Left renal cortex interstitium (tissue), 4 donors: ENCODE results near the gene LRRC4. TPM values are rescaled to one million over a fixed set of nuclear protein-coding genes. Genes with fewer than 3 reads are reported as not detected.

Experiments used
- DNase-seq, 4 donors: peaks; one replicate each; pipeline ENCODE4 v3.0.0-alpha.2; 2013; ENCODE audit warnings: low read depth in 4 of 4, low spot score in 2 of 4, missing footprints in 1 of 4
- polyA plus RNA-seq, 4 donors: library from polyadenylated mRNA; unstranded; fragments of 120-200 nt; gene quantifications; one replicate each; pipeline ENCODE4 v1.2.1, GENCODE V29; 2013; ENCODE audit not compliant: insufficient read length in 4 of 4

LRRC4 gene
- polyA plus RNA-seq, 4 donors: 7.0 to 10.1 (median 8.4) TPM

DNA sequence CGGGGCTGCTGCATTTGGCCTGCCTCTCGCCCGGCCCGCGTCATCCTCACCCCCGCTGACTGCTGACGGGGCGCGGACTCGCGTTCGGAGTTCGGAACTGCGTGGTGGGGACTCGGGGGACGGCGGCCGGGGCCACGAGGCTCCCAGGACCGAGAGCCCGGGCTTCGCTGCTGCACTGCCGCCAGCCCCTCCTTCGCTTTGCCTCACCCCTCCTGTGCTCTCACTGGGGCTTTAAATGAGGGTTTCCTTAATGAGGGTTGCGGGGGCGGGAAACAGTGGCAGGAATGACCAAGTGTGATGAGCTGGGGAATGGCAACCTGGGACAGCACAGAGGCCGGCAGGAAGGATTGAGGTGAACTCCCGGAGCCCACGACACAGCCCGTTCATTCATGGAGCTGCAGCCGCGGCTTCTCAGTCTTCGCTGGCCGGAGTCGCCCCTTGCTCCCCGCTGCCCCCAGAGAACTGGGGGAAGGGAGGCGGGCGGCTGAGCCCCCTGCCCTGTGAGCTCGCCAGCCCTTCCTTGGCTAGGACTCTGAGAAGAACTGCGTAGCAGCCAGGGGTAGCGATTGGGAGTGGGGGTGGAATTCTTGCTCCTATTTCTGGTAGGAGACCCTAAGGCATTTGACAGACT is 1.5 kb upstream of the LRRC4 start:
- DNase-seq: no peak

GRCh38 chr7:128031901-128032604 is 816 bp upstream of the LRRC4 start:
- peak in 1 of 4 donors; percentile 34 for DNase-seq

DNA sequence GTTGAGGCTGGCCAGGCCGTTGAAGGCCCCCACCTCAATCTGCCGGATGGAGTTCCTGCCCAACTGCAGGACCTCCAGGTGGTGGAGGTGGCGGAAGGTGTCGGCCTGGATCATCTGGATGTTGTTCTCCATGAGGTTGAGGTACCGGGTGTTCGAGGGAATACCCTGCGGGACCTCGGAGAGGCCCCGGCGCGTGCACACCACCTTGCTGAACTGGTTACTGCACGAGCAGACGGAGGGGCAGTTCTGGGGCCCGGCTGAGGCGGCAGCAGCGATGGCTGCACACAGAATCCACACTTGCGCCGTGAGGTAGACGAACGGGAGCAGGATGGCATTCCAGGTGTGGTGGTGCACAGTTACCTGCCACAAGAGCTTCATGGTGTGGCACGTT is 979 bp downstream of the LRRC4 start:
- DNase-seq: no peak

GRCh38 chr7:128029405-128029995 is 1.7 kb downstream of the LRRC4 start:
- no peak for DNase-seq

DNA sequence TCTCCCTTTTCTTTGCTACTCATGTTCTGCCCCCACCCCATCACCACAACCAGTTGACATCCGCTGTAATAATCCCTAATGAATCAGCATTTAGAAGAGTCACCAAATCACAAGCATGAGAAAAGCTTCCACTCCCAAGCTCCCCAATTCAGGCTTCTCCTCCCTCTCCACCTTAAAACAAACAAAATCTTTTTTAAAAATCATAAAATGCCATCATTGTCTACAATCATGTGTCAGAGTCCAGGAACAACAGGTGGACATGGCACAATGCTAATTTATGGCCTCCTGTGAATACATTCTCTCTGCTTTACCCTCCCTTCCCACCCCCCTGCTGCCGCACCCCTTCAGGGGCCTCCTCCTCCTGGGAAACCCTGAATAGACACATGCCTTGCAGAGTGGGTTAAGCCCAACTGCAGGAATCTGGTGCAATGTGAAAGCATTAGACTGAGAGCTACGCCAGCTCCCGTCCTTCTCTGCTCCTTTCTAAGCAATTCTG is 3.7 kb downstream of the LRRC4 start:
- no peak for DNase-seq

- no peak for DNase-seq
Observed at GRCh38 chr7:128026551-128026950, 4.7 kb downstream of the LRRC4 start.

DNA sequence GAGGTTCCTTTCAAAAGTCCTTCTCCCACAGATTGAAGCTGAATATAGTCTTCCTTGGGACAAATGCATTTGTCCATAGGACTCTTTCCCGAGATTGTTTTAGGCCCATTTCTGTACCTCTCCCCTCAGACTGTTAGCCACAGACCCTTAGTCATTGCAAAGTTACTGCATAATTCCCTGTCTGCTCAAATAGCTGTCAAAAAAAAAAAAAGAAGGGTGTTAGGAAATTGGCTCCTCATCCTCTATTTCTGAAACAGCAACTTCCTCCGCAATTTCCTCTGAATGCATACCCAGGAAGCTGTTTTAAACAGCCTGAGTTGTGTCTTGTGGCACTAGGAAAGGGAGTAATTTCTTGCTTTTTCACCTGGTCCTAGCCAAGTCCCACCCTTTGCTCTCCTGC is 5.4 kb downstream of the LRRC4 start:
- DNase-seq: no peak

DNA sequence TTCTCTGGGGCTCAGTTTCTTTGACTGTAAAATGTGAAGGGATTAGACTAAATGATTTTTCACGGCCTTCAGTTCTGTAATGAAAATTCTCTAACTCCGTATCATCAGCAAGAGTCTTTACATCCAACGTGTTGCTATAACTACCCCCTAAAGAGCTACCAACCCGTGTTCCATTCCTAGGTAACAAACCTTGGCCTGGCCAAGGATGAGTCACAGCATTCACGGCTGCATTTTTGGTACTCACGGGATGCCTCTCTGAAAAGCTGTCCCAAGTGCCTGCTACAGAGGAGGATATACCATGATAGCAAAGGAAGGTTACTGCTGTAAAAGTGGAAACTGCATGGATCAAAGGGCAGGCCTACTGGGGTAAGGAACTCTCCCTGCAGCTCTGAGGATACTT is 5.9 kb downstream of the LRRC4 start:
- DNase-seq: no peak

- DNase-seq: no peak
Observed at GRCh38 chr7:128024151-128024550, 7.1 kb downstream of the LRRC4 start.

GRCh38 chr7:128022631-128023532 is 8.4 kb downstream of the LRRC4 start:
- DNase-seq: no peak

GRCh38 chr7:128021366-128021765 is 9.9 kb downstream of the LRRC4 start:
- no peak for DNase-seq

GRCh38 chr7:128020159-128020558 is 11.1 kb downstream of the LRRC4 start:
- no peak for DNase-seq

DNA sequence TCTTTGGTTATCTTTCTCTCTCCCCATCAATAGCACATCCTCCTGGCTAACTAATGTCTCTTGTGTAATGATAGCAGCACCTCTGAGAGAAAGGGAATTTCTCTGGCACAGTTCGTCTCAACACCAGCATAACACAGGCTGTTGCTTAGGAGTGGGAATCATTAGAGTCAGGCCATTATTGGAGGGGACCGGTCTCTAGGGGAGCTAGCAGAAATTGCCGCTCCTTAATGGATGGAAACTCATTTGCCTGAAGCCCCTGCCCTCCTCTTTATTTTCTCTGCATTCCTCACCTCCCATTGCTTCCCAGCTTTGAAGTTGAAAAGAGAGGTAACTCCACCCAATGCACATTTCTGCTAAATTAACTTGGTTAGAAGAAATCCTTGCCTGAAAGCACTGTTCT is 11.9 kb downstream of the LRRC4 start:
- DNase-seq: no peak

GRCh38 chr7:128017862-128018845 is 13.1 kb downstream of the LRRC4 start:
- no peak for DNase-seq

- no peak for DNase-seq
Observed at GRCh38 chr7:128017460-128017859, 13.8 kb downstream of the LRRC4 start.

GRCh38 chr7:128014811-128015210 is 16.4 kb downstream of the LRRC4 start:
- no peak for DNase-seq

DNA sequence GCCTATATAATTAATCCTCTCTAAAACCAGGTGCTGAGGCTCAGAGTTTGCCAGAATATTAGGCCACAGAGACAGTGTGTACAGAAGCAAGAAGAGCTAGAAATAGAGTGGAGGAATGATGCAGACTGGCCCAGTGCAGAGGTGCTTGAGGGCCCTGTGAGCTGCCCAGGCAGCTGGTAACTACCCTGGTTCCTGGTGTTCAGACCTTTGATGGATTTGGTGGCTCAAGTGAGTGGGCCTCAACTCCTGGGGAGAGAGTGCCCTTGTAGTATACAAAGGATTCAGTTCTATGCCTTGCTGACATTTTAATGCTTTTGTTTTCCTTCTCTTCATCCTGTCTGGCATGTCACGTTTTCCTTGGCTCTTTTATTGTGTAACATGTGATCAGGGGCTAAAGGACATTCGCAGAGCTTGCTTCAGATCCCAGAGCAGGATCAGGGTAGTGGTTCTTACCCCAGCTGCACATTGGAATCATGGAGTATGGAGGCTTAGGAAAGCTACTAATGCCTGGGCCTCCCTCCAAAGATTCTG is 20.0 kb downstream of the LRRC4 start:
- DNase-seq: no peak

- no peak for DNase-seq
Observed at GRCh38 chr7:128010391-128011127, 20.7 kb downstream of the LRRC4 start.

DNA sequence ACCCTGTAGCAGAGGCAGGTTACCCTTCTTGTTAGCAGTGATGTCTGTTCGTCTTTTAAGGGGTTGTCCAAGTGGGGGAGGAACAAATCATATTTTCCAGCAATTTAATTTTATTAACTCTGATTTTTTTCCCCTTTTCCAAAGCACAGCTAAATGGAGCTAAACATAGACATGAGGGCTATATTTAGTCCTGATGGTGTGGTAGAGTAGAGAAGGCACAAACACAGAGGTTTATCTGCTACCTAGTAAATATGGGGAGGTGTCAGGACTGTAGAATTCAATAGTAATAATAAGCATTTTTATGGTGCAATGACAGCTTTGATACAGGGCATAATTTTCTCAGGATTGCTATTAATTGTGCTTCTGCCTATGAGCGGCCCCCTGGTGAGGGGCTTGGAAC is 22.5 kb downstream of the LRRC4 start:
- no peak for DNase-seq
